Measurements from ENCODE around the gene EFCAB6. TPM values are rescaled to one million over a fixed set of nuclear protein-coding genes. Genes with fewer than 3 reads are reported as not detected.

Gene EFCAB6
- total RNA-seq, 1 experiment from 2014 or later: 0.21 TPM

DNA sequence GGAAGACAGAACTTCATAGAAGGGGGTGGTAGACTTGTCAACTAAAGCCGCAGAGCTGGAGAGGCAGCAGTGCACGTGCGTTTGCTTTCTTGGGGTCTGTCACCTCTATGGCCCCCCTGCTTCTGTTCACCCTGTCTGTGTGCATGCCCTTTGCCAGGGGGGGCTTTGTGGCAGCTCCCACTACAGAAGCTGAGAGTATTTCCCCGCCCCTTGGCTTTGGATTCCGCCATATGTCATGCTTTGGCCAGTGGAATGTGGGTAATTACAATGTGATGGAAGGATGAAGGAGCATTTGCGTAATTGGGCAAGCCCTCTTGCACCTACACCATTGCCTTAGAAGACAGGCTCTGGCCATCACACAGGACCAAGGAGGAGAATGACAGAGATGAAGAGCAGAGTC is 247.2 kb downstream of the EFCAB6 start:
- H3K36me3 ChIP-seq (ENCODE audit: control insufficient read depth, insufficient read depth, low read length): no peaks in the 10 kb centered on the region
- no peak overlapping the region for H3K27ac ChIP-seq (ENCODE audit: low read length)
- no peaks in the 10 kb centered on the region for H3K27me3 ChIP-seq (ENCODE audit: control insufficient read depth, insufficient read depth, low read length)
- no peak for TF ChIP-seq POLR2AphosphoS5 (IDR thresholded peaks at IDR 0.05; ENCODE audit: low read depth, low read length)
- TF ChIP-seq, protein P1, sequence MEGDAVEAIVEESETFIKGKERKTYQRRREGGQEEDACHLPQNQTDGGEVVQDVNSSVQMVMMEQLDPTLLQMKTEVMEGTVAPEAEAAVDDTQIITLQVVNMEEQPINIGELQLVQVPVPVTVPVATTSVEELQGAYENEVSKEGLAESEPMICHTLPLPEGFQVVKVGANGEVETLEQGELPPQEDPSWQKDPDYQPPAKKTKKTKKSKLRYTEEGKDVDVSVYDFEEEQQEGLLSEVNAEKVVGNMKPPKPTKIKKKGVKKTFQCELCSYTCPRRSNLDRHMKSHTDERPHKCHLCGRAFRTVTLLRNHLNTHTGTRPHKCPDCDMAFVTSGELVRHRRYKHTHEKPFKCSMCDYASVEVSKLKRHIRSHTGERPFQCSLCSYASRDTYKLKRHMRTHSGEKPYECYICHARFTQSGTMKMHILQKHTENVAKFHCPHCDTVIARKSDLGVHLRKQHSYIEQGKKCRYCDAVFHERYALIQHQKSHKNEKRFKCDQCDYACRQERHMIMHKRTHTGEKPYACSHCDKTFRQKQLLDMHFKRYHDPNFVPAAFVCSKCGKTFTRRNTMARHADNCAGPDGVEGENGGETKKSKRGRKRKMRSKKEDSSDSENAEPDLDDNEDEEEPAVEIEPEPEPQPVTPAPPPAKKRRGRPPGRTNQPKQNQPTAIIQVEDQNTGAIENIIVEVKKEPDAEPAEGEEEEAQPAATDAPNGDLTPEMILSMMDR (IDR thresholded peaks at IDR 0.05): no peak
- TF ChIP-seq SIN3A (IDR thresholded peaks at IDR 0.05; ENCODE audit: borderline replicate concordance, insufficient read depth, low read depth, low read length): no peak
- no peak for TF ChIP-seq TCF7L2 (IDR thresholded peaks at IDR 0.05; ENCODE audit: low read depth, low read length)
- no peak for TF ChIP-seq REST (IDR thresholded peaks at IDR 0.05; ENCODE audit: insufficient read depth in 1 of 2, low read depth in 2 of 2, low read length in 1 of 2)
- CTCF ChIA-PET: interaction anchor here (0.7 kb wide), 1 partner anchor 377 kb away, joined by 3 read pairs; no protein-coding TSS in a partner anchor
- ATAC-seq: no peak
- POLR2A ChIA-PET: no interaction called here
- intact Hi-C loops (cut with micrococcal nuclease; ENCODE audit: unreplicated experiment) (no loop called here), in situ Hi-C loops (cut with HindIII; ENCODE audit: low pct_unique_long_range_greater_than_20kb, low sequenced_read_pairs) (no loop called here)
- no TSS peak for BruUV-seq (replicated peaks)
- no peaks in the 10 kb centered on the region for H3K9me3 ChIP-seq (ENCODE audit: control insufficient read depth, insufficient read depth, low read depth, low read length)
- no peak for DNase-seq (ENCODE audit: low read depth, low spot score)
- no peak overlapping the region for H3K4me3 ChIP-seq (ENCODE audit: low read depth in 2 of 2, low read length in 2 of 2)
- no peaks in the 10 kb centered on the region for H3K4me1 ChIP-seq (ENCODE audit: control insufficient read depth, insufficient read depth, low read length)

GRCh38 chr22:43563571-43563970 is 248.5 kb downstream of the EFCAB6 start:
- BruUV-seq (replicated peaks): no TSS peak
- no peak overlapping the region for H3K27ac ChIP-seq (ENCODE audit: low read length)
- H3K9me3 ChIP-seq (ENCODE audit: control insufficient read depth, insufficient read depth, low read depth, low read length): no peaks in the 10 kb centered on the region
- no peak for DNase-seq (ENCODE audit: low read depth, low spot score)
- in situ Hi-C loops (cut with HindIII; ENCODE audit: low pct_unique_long_range_greater_than_20kb, low sequenced_read_pairs) (no loop called here), intact Hi-C loops (cut with micrococcal nuclease; ENCODE audit: unreplicated experiment) (no loop called here)
- no peaks in the 10 kb centered on the region for H3K27me3 ChIP-seq (ENCODE audit: control insufficient read depth, insufficient read depth, low read length)
- H3K4me3 ChIP-seq (ENCODE audit: low read depth in 2 of 2, low read length in 2 of 2): no peak overlapping the region
- ChIA-PET CTCF (no interaction called here), POLR2A (no interaction called here)
- no peaks in the 10 kb centered on the region for H3K36me3 ChIP-seq (ENCODE audit: control insufficient read depth, insufficient read depth, low read length)
- no peak for TF ChIP-seq REST (IDR thresholded peaks at IDR 0.05; ENCODE audit: insufficient read depth in 1 of 2, low read depth in 2 of 2, low read length in 1 of 2)
- TF ChIP-seq SIN3A (IDR thresholded peaks at IDR 0.05; ENCODE audit: borderline replicate concordance, insufficient read depth, low read depth, low read length): no peak
- TF ChIP-seq TCF7L2 (IDR thresholded peaks at IDR 0.05; ENCODE audit: low read depth, low read length): no peak
- no peak for TF ChIP-seq POLR2AphosphoS5 (IDR thresholded peaks at IDR 0.05; ENCODE audit: low read depth, low read length)
- TF ChIP-seq, protein P1 (IDR thresholded peaks at IDR 0.05): no peak
- no peak for ATAC-seq
- H3K4me1 ChIP-seq (ENCODE audit: control insufficient read depth, insufficient read depth, low read length): no peaks in the 10 kb centered on the region
